Esophagus muscularis mucosa (tissue), 4 donors: ENCODE data around the gene CDK17. TPM values are rescaled to one million over a fixed set of nuclear protein-coding genes. Genes with fewer than 3 reads are reported as not detected.

ENCODE experiments used
- DNase-seq: peaks from one replicate; pipeline ENCODE4 v3.0.0-alpha.2; 2017; ENCODE audit errors: extremely low spot score
- H3K27ac ChIP-seq, 4 donors: fragments of 200-600 bp; sonication (generic); replicated peaks in 1 of 4; 1 replicate in 3 of 4; 2 replicates in 1 of 4; pipeline ENCODE4 v1.5.1; 2016 to 2019; ENCODE audit warnings: mild to moderate bottlenecking in 1 of 4
- H3K27me3 ChIP-seq, 4 donors: fragments of 200-600 bp; sonication (generic); one replicate each; pipeline versions ENCODE4 v1.5.1 to v1.6.0; 2016 to 2019
- H3K36me3 ChIP-seq, 4 donors: fragments of 200-600 bp; sonication (generic); one replicate each; pipeline ENCODE4 v1.5.1; 2016 to 2019
- H3K4me1 ChIP-seq, 4 donors: fragments of 200-600 bp; sonication (generic); one replicate each; pipeline ENCODE4 v1.5.1; 2016 to 2019
- H3K4me3 ChIP-seq, 4 donors: fragments of 200-600 bp; sonication (generic); 1 replicate in 2 of 4; 2 replicates in 2 of 4; pipeline ENCODE4 v1.5.1; 2016 to 2019; ENCODE audit warnings: mild to moderate bottlenecking in 4 of 4, moderate library complexity in 1 of 4
- H3K9me3 ChIP-seq, 4 donors: fragments of 200-600 bp; sonication (generic); 1 replicate in 3 of 4; 2 replicates in 1 of 4; pipeline ENCODE4 v1.5.1; 2016 to 2019
- EP300 ChIP-seq: sonication (generic); formaldehyde crosslinking; IDR thresholded peaks from one replicate; pipeline ENCODE4 v1.6.1; 2017; ENCODE audit warnings: antibody characterized with exemption
- POLR2A ChIP-seq: fragments of 450-650 bp; IDR thresholded peaks from one replicate; pipeline ENCODE4 v1.6.1; 2017; ENCODE audit warnings: antibody characterized with exemption, moderate library complexity, mild to moderate bottlenecking, low read depth
- POLR2AphosphoS5 ChIP-seq, 2 donors: sonication (generic); formaldehyde crosslinking; IDR thresholded peaks; one replicate each; pipeline ENCODE4 v1.6.1; 2017; ENCODE audit warnings: antibody characterized with exemption in 2 of 2
- WGBS: methylation state at CpG from one replicate; pipeline ENCODE4 v1.1.5; 2018; 5-methylcytosine and 5-hydroxymethylcytosine counted together
- intact Hi-C: fragments of 100-400 bp; cut with DNase I; formaldehyde crosslinking; loops from one replicate; pipeline ENCODE4 v1.15.1; 2023
- total RNA-seq, 4 donors: library from RNA; depleted of rRNA; stranded (reverse); fragments of >200 nt; gene quantifications; one replicate each; pipeline versions ENCODE4 v1.1.0 to v1.2.1, GENCODE V29; 2016
- TF ChIP-seq, protein P1 (sequence below), 3 experiments: fragments of 200-600 bp in 2 of 3; fragments of 450-650 bp in 1 of 3; sonication (generic) in 2 of 3; IDR thresholded peaks; one replicate each; pipeline ENCODE4 v1.5.1; 2017 to 2019; ENCODE audit warnings: antibody characterized with exemption in 3 of 3, mild to moderate bottlenecking in 2 of 3, moderate library complexity in 1 of 3

CDK17 gene
- total RNA-seq, 4 donors from 2014 or later, result 56.2 to 96.9 (median 68.6) TPM

DNA sequence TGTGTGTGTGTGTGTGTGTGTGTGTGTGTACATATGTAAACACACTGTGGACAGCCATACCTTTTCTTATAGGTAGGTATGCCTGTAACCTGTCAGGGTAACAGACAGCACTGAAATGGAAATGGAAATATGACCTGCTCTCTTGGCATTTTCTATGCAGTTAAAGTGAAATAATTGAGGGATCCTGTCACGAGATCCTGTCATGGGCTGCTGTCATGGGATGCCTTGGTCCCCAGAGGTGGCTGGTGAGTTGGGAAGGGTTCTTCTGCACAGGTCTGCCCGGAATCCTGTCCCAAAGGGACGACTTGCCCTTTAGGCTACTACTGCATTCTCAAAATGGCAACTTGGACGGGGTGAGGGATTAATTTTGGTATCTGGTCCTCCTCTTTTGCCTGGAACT, 158.8 kb downstream of the CDK17 start:
- no peaks in the 10 kb centered on the region for H3K9me3 ChIP-seq
- no peaks in the 10 kb centered on the region for H3K27me3 ChIP-seq
- H3K4me1 ChIP-seq, result peaks cover 59 to 86% (median 68%) of the 10 kb centered on the region in 4 donors
- intact Hi-C loops, result no loop called here
- H3K4me3 ChIP-seq, result peak overlapping the region in 2 of 4 donors; percentile 15 to 26
- peaks cover 0 to 4% (median 2%) of the 10 kb centered on the region in 4 donors for H3K36me3 ChIP-seq
- no peak for DNase-seq
- 24% methylated on average over 4 of the region's 4 CpGs for WGBS
- TF ChIP-seq POLR2A (no peak), POLR2AphosphoS5 (IDR thresholded peaks at IDR 0.05) (no peak)
- H3K27ac ChIP-seq, result peak overlapping the region; percentile 92 to 95 (median 92)

DNA sequence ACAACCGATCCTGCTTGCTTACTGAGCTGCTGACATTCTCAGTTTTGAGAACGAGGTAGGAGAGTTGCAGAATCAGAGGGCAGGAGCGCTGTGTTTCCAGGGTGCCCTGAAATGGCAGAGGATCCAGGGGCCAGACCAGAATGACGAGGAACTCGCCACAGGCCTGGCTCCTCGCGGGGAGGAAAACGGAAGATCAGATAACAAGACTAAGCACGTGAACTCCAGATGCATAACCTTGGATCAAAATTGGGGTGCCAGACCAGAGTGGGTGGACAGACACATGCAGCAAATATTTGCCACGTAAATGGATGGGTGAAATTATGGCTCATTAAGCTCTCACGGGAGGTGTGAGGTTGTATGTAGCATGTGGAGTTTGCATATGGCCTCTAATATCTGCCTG, 159.6 kb downstream of the CDK17 start:
- no peak for DNase-seq
- Histone ChIP-seq H3K4me1 (peaks cover 66 to 93% (median 76%) of the 10 kb centered on the region in 4 donors), H3K27me3 (no peaks in the 10 kb centered on the region), H3K36me3 (no peaks in the 10 kb centered on the region), H3K27ac (peak overlapping the region; percentile 92 to 95 (median 92)), H3K4me3 (no peak overlapping the region), H3K9me3 (no peaks in the 10 kb centered on the region)
- 39% methylated on average over 10 of the region's 11 CpGs for WGBS
- TF ChIP-seq POLR2AphosphoS5 (IDR thresholded peaks at IDR 0.05) (no peak), POLR2A (no peak), EP300 (no peak)
- TF ChIP-seq, protein P1, sequence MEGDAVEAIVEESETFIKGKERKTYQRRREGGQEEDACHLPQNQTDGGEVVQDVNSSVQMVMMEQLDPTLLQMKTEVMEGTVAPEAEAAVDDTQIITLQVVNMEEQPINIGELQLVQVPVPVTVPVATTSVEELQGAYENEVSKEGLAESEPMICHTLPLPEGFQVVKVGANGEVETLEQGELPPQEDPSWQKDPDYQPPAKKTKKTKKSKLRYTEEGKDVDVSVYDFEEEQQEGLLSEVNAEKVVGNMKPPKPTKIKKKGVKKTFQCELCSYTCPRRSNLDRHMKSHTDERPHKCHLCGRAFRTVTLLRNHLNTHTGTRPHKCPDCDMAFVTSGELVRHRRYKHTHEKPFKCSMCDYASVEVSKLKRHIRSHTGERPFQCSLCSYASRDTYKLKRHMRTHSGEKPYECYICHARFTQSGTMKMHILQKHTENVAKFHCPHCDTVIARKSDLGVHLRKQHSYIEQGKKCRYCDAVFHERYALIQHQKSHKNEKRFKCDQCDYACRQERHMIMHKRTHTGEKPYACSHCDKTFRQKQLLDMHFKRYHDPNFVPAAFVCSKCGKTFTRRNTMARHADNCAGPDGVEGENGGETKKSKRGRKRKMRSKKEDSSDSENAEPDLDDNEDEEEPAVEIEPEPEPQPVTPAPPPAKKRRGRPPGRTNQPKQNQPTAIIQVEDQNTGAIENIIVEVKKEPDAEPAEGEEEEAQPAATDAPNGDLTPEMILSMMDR (IDR thresholded peaks at IDR 0.05), result no peak
- intact Hi-C loops, result no loop called here

DNA sequence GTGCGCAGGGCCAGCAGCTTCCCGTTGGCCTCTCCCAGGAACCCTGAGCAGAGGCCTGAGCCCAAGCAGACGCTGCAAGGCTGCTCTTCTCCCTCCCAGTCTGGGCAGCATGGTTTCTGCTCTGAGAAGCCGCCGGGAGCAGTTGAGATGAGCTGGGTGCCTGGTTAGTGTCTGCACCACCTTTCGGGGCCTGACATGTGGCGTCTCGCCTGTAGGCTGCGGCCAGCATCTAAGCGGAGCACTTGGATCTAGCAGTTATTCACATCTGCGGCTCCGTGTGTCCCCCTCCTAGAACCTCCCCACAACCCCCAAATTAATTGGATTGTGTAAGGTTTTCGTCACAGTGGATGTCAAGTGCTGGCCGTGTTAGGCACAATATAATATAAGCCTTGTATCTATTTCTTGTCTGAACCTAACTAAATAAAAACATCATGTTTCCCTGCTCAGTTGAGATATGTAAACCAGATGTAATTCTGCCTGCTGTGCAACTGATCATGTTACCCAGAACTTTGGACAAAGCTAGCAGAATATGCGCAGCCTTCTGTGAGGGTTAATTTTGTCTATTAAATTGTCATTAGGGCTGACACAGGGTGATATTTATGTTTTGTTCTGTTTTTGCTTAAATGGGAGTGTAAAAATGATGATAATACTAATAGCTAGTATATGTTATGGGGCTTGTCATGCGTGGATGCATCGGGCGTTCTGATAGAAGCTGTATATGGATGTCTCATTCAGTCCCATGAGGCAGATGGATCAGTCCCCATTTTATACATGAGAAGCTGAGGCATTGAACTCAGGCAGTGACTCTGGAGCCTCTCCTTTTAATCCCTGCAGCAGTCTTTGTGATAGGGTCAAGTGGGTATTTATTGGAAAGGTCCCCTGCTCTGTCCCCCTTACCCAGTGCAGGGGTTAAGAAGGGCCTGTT, 160.3 kb downstream of the CDK17 start:
- Histone ChIP-seq H3K4me1 (peaks cover 73 to 100% (median 83%) of the 10 kb centered on the region in 4 donors), H3K4me3 (peak overlapping the region in 3 of 4 donors; percentile 1 to 12 (median 4)), H3K36me3 (no peaks in the 10 kb centered on the region), H3K27me3 (no peaks in the 10 kb centered on the region), H3K9me3 (no peaks in the 10 kb centered on the region), H3K27ac (peak overlapping the region; percentile 92 to 95 (median 92))
- DNase-seq, result peak; percentile 94
- TF ChIP-seq POLR2A (no peak), POLR2AphosphoS5 (IDR thresholded peaks at IDR 0.05) (peak in 1 of 2 donors; percentile 90), EP300 (peak; percentile 72)
- TF ChIP-seq, protein P1 (IDR thresholded peaks at IDR 0.05), result no peak
- WGBS, result 39% methylated on average over 17 of the region's 18 CpGs
- intact Hi-C loops, result loop anchor here (1.0 kb wide), 1 partner anchor 158 kb away; no protein-coding TSS in a partner anchor

DNA sequence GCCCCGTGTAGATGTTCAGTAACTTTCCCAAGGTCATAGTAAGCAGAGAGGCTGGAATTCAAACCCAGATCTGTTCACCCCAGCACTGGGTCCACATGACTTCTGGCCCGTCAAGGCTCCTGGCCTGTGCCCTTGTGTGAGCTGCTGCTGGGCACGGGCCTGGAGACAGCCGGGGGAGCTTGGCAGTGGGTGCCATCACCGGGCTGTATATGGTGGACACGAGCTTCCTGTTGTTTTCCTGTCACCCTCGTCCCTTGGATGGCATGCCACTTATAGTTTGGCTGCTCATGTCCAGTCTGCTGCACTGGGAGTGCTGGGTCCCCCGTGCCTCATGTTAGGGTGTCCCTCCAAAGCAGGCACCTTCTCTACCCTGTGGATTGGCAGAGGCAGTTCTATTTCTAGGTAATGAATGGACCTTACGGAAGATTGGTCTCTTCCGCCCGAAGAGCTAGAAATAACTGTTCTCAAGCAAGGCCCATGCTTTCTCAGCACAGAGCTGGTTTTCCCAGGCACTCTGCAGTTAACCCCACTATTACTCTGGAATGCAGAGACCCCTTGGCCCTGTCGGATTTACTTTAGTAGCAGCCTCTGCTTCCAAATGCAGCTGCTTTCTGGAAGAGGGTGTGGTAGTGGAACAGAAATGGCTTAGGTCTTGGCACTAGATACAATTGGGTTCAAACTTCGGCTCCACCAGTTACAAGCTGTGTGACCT, 161.7 kb downstream of the CDK17 start:
- WGBS, result 42% methylated on average over 11 of the region's 13 CpGs
- no peaks in the 10 kb centered on the region for H3K27me3 ChIP-seq
- H3K4me1 ChIP-seq, result peaks cover 88 to 100% (median 98%) of the 10 kb centered on the region in 4 donors
- no peaks in the 10 kb centered on the region for H3K36me3 ChIP-seq
- TF ChIP-seq POLR2AphosphoS5 (IDR thresholded peaks at IDR 0.05) (peak in 1 of 2 donors; percentile 15), POLR2A (no peak), EP300 (peak; percentile 62)
- TF ChIP-seq, protein P1 (IDR thresholded peaks at IDR 0.05), result no peak
- peak overlapping the region; percentile 92 to 95 (median 92) for H3K27ac ChIP-seq
- no peak overlapping the region for H3K4me3 ChIP-seq
- H3K9me3 ChIP-seq, result no peaks in the 10 kb centered on the region
- intact Hi-C loops, result loop anchor here (1.0 kb wide), 1 partner anchor 160 kb away; no protein-coding TSS in a partner anchor
- no peak for DNase-seq
